ENCODE measurements around the gene IL10RA. TPM values are rescaled to one million over a fixed set of nuclear protein-coding genes. Genes with fewer than 3 reads are reported as not detected.

IL10RA gene
- total RNA-seq, 3 donors from 2014 or later: 9.8 to 47.5 (median 13.3) TPM

DNA sequence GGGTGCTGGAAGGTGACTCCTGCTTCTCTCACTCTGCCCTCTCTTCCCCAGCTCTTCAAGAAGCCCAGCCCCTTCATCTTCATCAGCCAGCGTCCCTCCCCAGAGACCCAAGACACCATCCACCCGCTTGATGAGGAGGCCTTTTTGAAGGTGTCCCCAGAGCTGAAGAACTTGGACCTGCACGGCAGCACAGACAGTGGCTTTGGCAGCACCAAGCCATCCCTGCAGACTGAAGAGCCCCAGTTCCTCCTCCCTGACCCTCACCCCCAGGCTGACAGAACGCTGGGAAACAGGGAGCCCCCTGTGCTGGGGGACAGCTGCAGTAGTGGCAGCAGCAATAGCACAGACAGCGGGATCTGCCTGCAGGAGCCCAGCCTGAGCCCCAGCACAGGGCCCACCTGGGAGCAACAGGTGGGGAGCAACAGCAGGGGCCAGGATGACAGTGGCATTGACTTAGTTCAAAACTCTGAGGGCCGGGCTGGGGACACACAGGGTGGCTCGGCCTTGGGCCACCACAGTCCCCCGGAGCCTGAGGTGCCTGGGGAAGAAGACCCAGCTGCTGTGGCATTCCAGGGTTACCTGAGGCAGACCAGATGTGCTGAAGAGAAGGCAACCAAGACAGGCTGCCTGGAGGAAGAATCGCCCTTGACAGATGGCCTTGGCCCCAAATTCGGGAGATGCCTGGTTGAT, 12.6 kb downstream of the IL10RA start:
- no peak for DNase-seq (ENCODE audit: low spot score in 2 of 2)
- no peaks in the 10 kb centered on the region for H3K27me3 ChIP-seq
- no peak overlapping the region for H3K27ac ChIP-seq
- no peaks in the 10 kb centered on the region for H3K36me3 ChIP-seq
- H3K9me3 ChIP-seq: no peaks in the 10 kb centered on the region
- no peaks in the 10 kb centered on the region for H3K4me1 ChIP-seq
- intact Hi-C loops (cut with DNase I; ENCODE audit: low total_unique reads): no loop called here
- TF ChIP-seq, protein P1, sequence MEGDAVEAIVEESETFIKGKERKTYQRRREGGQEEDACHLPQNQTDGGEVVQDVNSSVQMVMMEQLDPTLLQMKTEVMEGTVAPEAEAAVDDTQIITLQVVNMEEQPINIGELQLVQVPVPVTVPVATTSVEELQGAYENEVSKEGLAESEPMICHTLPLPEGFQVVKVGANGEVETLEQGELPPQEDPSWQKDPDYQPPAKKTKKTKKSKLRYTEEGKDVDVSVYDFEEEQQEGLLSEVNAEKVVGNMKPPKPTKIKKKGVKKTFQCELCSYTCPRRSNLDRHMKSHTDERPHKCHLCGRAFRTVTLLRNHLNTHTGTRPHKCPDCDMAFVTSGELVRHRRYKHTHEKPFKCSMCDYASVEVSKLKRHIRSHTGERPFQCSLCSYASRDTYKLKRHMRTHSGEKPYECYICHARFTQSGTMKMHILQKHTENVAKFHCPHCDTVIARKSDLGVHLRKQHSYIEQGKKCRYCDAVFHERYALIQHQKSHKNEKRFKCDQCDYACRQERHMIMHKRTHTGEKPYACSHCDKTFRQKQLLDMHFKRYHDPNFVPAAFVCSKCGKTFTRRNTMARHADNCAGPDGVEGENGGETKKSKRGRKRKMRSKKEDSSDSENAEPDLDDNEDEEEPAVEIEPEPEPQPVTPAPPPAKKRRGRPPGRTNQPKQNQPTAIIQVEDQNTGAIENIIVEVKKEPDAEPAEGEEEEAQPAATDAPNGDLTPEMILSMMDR (IDR thresholded peaks at IDR 0.05): no peak
- TF ChIP-seq POLR2A (IDR thresholded peaks at IDR 0.05) (no peak), POLR2AphosphoS5 (IDR thresholded peaks at IDR 0.05) (no peak)
- H3K4me3 ChIP-seq: no peak overlapping the region

DNA sequence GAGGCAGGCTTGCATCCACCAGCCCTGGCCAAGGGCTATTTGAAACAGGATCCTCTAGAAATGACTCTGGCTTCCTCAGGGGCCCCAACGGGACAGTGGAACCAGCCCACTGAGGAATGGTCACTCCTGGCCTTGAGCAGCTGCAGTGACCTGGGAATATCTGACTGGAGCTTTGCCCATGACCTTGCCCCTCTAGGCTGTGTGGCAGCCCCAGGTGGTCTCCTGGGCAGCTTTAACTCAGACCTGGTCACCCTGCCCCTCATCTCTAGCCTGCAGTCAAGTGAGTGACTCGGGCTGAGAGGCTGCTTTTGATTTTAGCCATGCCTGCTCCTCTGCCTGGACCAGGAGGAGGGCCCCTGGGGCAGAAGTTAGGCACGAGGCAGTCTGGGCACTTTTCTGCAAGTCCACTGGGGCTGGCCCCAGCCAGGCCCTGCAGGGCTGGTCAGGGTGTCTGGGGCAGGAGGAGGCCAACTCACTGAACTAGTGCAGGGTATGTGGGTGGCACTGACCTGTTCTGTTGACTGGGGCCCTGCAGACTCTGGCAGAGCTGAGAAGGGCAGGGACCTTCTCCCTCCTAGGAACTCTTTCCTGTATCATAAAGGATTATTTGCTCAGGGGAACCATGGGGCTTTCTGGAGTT, 13.3 kb downstream of the IL10RA start:
- no peaks in the 10 kb centered on the region for H3K9me3 ChIP-seq
- H3K36me3 ChIP-seq: no peaks in the 10 kb centered on the region
- no peak overlapping the region for H3K4me3 ChIP-seq
- intact Hi-C loops (cut with DNase I; ENCODE audit: low total_unique reads): no loop called here
- no peaks in the 10 kb centered on the region for H3K4me1 ChIP-seq
- no peak overlapping the region for H3K27ac ChIP-seq
- DNase-seq (ENCODE audit: low spot score in 2 of 2): no peak
- TF ChIP-seq POLR2AphosphoS5 (IDR thresholded peaks at IDR 0.05) (no peak), POLR2A (IDR thresholded peaks at IDR 0.05) (no peak)
- TF ChIP-seq, protein P1 (IDR thresholded peaks at IDR 0.05): no peak
- H3K27me3 ChIP-seq: no peaks in the 10 kb centered on the region

DNA sequence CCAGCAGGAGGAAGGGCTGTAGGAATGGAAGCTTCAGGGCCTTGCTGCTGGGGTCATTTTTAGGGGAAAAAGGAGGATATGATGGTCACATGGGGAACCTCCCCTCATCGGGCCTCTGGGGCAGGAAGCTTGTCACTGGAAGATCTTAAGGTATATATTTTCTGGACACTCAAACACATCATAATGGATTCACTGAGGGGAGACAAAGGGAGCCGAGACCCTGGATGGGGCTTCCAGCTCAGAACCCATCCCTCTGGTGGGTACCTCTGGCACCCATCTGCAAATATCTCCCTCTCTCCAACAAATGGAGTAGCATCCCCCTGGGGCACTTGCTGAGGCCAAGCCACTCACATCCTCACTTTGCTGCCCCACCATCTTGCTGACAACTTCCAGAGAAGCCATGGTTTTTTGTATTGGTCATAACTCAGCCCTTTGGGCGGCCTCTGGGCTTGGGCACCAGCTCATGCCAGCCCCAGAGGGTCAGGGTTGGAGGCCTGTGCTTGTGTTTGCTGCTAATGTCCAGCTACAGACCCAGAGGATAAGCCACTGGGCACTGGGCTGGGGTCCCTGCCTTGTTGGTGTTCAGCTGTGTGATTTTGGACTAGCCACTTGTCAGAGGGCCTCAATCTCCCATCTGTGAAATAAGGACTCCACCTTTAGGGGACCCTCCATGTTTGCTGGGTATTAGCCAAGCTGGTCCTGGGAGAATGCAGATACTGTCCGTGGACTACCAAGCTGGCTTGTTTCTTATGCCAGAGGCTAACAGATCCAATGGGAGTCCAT, 14.1 kb downstream of the IL10RA start:
- DNase-seq (ENCODE audit: low spot score in 2 of 2): no peak
- Histone ChIP-seq H3K36me3 (no peaks in the 10 kb centered on the region), H3K9me3 (no peaks in the 10 kb centered on the region), H3K4me1 (no peaks in the 10 kb centered on the region), H3K27me3 (no peaks in the 10 kb centered on the region), H3K4me3 (no peak overlapping the region), H3K27ac (no peak overlapping the region)
- intact Hi-C loops (cut with DNase I; ENCODE audit: low total_unique reads): no loop called here
- TF ChIP-seq, protein P1 (IDR thresholded peaks at IDR 0.05): no peak
- TF ChIP-seq POLR2AphosphoS5 (IDR thresholded peaks at IDR 0.05): no peak
- no peak for TF ChIP-seq POLR2A (IDR thresholded peaks at IDR 0.05)

DNA sequence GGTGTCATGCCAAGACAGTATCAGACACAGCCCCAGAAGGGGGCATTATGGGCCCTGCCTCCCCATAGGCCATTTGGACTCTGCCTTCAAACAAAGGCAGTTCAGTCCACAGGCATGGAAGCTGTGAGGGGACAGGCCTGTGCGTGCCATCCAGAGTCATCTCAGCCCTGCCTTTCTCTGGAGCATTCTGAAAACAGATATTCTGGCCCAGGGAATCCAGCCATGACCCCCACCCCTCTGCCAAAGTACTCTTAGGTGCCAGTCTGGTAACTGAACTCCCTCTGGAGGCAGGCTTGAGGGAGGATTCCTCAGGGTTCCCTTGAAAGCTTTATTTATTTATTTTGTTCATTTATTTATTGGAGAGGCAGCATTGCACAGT, 14.6 kb downstream of the IL10RA start:
- H3K36me3 ChIP-seq: no peaks in the 10 kb centered on the region
- DNase-seq (ENCODE audit: low spot score in 2 of 2): no peak
- no peaks in the 10 kb centered on the region for H3K27me3 ChIP-seq
- H3K9me3 ChIP-seq: no peaks in the 10 kb centered on the region
- H3K4me1 ChIP-seq: no peaks in the 10 kb centered on the region
- H3K27ac ChIP-seq: no peak overlapping the region
- H3K4me3 ChIP-seq: no peak overlapping the region
- TF ChIP-seq, protein P1 (IDR thresholded peaks at IDR 0.05): no peak
- TF ChIP-seq POLR2AphosphoS5 (IDR thresholded peaks at IDR 0.05) (no peak), POLR2A (IDR thresholded peaks at IDR 0.05) (no peak)
- intact Hi-C loops (cut with DNase I; ENCODE audit: low total_unique reads): no loop called here

DNA sequence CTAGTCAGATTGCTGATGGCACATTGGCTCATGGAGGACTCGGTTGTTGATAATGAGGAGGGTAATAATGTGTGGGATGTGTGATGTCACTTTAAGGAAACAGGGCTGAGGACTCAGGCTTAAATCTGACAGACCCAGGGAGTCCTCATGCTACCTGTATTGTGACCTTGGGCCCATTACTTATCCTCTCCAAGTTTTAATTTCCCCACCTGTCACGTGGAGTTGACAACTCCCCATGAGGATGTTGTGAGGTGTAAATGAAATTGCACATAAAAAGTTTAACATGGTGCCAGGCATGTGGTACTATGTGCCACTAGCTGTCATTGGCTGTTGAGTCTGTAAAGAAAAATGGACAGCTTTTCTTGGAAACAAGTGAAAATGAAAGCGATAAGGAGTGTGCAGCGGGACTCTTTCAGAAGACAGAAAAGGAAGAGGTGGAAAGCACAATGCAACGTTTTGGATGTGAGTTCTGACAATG, 15.3 kb downstream of the IL10RA start:
- intact Hi-C loops (cut with DNase I; ENCODE audit: low total_unique reads): no loop called here
- Histone ChIP-seq H3K4me3 (no peak overlapping the region), H3K36me3 (no peaks in the 10 kb centered on the region), H3K27me3 (no peaks in the 10 kb centered on the region), H3K27ac (peak overlapping the region in 1 of 2 donors; percentile 12), H3K4me1 (no peaks in the 10 kb centered on the region), H3K9me3 (no peaks in the 10 kb centered on the region)
- DNase-seq (ENCODE audit: low spot score in 2 of 2): no peak
- no peak for TF ChIP-seq POLR2A (IDR thresholded peaks at IDR 0.05)
- TF ChIP-seq, protein P1 (IDR thresholded peaks at IDR 0.05): no peak
- TF ChIP-seq POLR2AphosphoS5 (IDR thresholded peaks at IDR 0.05): no peak

Data from breast epithelium (tissue), 4 donors.